ENCODE measurements around the gene PAWR.

PAWR gene

GRCh38 chr12:79624378-79624777, 66.4 kb downstream of the PAWR start:
- DNase-seq = no peak
- H3K9me3 Mint-ChIP-seq = peaks cover 0 to 2% of the 10 kb centered on the region in 2 donors
- no peak overlapping the region for H3K4me3 Mint-ChIP-seq
- no peak overlapping the region for H3K27ac Mint-ChIP-seq
- no peaks in the 10 kb centered on the region for H3K36me3 Mint-ChIP-seq (ENCODE audit: insufficient read depth)
- H3K4me1 Mint-ChIP-seq (ENCODE audit: low read depth in 2 of 2) = no peaks in the 10 kb centered on the region
- no peaks in the 10 kb centered on the region for H3K27me3 Mint-ChIP-seq
- no peak for ATAC-seq (replicated peaks)

DNA sequence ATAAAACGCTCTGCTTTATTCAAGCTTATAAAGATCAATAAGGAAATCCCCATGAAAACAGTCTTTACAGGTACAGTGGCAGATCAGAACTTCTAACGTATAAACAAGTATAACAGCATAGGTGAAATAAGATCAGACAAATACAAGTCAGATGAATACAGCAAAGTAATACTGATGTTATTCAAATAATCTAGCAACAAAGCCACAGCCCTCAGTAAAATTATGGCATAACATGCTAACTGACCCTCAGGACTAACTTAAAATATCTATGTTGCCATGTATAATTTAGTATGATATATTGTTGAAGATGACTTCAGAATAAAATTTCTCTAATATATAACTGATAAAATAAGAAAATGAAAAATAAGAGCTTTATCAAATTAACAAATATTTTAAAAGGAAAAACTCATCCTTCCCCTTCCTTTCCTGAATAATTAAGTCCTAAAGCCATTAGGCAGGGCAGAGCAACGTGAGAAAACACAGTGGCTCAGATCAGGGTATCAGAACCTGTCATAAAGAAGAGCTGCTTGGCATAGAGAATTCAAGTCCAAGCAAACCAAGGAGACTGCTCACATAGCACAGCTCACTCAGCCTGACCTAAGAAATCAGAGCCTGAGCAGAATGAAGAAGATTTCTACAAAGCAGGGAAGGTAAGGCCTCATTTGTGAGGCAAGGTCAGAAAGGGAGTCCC, 70.7 kb downstream of the PAWR start:
- ATAC-seq (replicated peaks) (no peak), DNase-seq (no peak)
- no peak overlapping the region for H3K27ac Mint-ChIP-seq
- peaks cover 0 to 7% of the 10 kb centered on the region in 2 donors for H3K27me3 Mint-ChIP-seq
- no peaks in the 10 kb centered on the region for H3K4me1 Mint-ChIP-seq (ENCODE audit: low read depth in 2 of 2)
- H3K4me3 Mint-ChIP-seq = no peak overlapping the region
- no peaks in the 10 kb centered on the region for H3K9me3 Mint-ChIP-seq
- no peaks in the 10 kb centered on the region for H3K36me3 Mint-ChIP-seq (ENCODE audit: insufficient read depth)

DNA sequence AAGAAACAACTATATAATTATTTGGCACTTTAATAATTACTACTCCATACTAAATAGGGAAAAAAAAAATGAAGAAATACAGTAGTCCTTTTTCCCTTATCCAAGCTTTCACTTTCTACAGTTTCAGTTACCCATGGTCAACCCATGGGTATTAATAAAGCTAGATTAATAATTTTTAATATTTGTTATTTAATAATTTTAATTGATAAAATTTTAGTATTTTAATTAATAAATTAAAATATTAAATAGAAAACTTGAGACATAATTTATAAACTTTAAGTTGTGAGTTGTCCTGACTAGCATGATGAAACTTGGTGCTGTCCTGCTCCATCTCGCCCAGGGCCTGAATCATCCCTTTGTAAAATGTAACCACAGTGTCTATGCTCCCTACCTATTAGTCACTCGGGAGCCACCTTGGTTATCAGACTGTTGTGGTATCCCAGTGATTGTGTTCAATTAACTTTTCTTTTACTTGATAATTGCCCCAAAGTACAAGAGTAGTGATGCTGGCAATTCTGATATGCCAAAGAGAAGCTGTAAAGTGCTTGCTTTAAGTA, 71.8 kb downstream of the PAWR start:
- no peak overlapping the region for H3K27ac Mint-ChIP-seq

GRCh38 chr12:79617696-79618095, 73.1 kb downstream of the PAWR start:
- DNase-seq (no peak), ATAC-seq (replicated peaks) (no peak)
- H3K36me3 Mint-ChIP-seq (ENCODE audit: insufficient read depth) = no peaks in the 10 kb centered on the region
- peaks cover 0 to 7% of the 10 kb centered on the region in 2 donors for H3K27me3 Mint-ChIP-seq
- H3K27ac Mint-ChIP-seq = no peak overlapping the region
- no peaks in the 10 kb centered on the region for H3K4me1 Mint-ChIP-seq (ENCODE audit: low read depth in 2 of 2)
- no peaks in the 10 kb centered on the region for H3K9me3 Mint-ChIP-seq
- no peak overlapping the region for H3K4me3 Mint-ChIP-seq

More for the DNA sequence above, 71.8 kb downstream of the PAWR start:
- Mint-ChIP-seq H3K4me3 (no peak overlapping the region), H3K27me3 (peaks cover 0 to 7% of the 10 kb centered on the region in 2 donors), H3K4me1 (ENCODE audit: low read depth in 2 of 2) (no peaks in the 10 kb centered on the region), H3K9me3 (no peaks in the 10 kb centered on the region), H3K36me3 (ENCODE audit: insufficient read depth) (no peaks in the 10 kb centered on the region)
- ATAC-seq (replicated peaks) (no peak), DNase-seq (no peak)

- no peak overlapping the region for H3K27ac Mint-ChIP-seq
- H3K4me1 Mint-ChIP-seq (ENCODE audit: low read depth in 2 of 2) = no peaks in the 10 kb centered on the region
- H3K36me3 Mint-ChIP-seq (ENCODE audit: insufficient read depth) = no peaks in the 10 kb centered on the region
- peaks cover 0 to 7% of the 10 kb centered on the region in 2 donors for H3K27me3 Mint-ChIP-seq
- no peak for DNase-seq
- no peak overlapping the region for H3K4me3 Mint-ChIP-seq
- ATAC-seq (replicated peaks) = no peak
- H3K9me3 Mint-ChIP-seq = no peaks in the 10 kb centered on the region
Measured at GRCh38 chr12:79615596-79616560, 74.9 kb downstream of the PAWR start.

GRCh38 chr12:79614730-79615129, 76.0 kb downstream of the PAWR start:
- ATAC-seq (replicated peaks) (no peak), DNase-seq (no peak)
- Mint-ChIP-seq H3K9me3 (no peaks in the 10 kb centered on the region), H3K4me1 (ENCODE audit: low read depth in 2 of 2) (no peaks in the 10 kb centered on the region), H3K27ac (no peak overlapping the region), H3K27me3 (peaks cover 0 to 7% of the 10 kb centered on the region in 2 donors), H3K4me3 (no peak overlapping the region), H3K36me3 (ENCODE audit: insufficient read depth) (no peaks in the 10 kb centered on the region)

DNA sequence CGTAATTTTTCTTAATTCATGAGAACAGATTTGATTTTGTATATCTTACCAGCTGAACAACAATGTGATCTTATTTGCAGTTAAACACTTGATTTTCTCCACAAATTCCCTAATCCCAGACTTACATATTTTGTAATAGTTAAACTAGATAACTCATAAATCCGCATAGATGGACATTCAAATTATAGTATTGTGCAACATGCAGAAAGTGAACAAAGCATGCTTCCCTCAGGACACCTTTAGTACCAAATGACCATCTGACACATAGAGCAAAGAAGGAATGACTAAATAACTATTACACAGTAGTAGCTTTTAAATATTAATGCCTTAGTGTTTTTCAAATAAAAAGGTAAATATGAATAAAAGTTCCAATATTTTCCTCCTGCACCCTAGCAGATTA, 88.9 kb downstream of the PAWR start:
- peaks cover 0 to 3% of the 10 kb centered on the region in 2 donors for H3K9me3 Mint-ChIP-seq
- H3K27me3 Mint-ChIP-seq = no peaks in the 10 kb centered on the region
- H3K4me1 Mint-ChIP-seq (ENCODE audit: low read depth in 2 of 2) = no peaks in the 10 kb centered on the region
- peaks cover 2% of the 10 kb centered on the region for H3K36me3 Mint-ChIP-seq (ENCODE audit: insufficient read depth)
- no peak overlapping the region for H3K4me3 Mint-ChIP-seq
- H3K27ac Mint-ChIP-seq = no peak overlapping the region
- DNase-seq = no peak
- ATAC-seq (replicated peaks) = no peak

GRCh38 chr12:79597910-79598309, 92.9 kb downstream of the PAWR start:
- no peak overlapping the region for H3K27ac Mint-ChIP-seq
- DNase-seq (no peak), ATAC-seq (replicated peaks) (no peak)
- H3K27me3 Mint-ChIP-seq = no peaks in the 10 kb centered on the region
- H3K36me3 Mint-ChIP-seq (ENCODE audit: insufficient read depth) = no peaks in the 10 kb centered on the region
- H3K4me3 Mint-ChIP-seq = no peak overlapping the region
- H3K9me3 Mint-ChIP-seq = no peaks in the 10 kb centered on the region
- H3K4me1 Mint-ChIP-seq (ENCODE audit: low read depth in 2 of 2) = no peaks in the 10 kb centered on the region

- Mint-ChIP-seq H3K27ac (no peak overlapping the region), H3K27me3 (no peaks in the 10 kb centered on the region), H3K36me3 (ENCODE audit: insufficient read depth) (no peaks in the 10 kb centered on the region), H3K4me3 (no peak overlapping the region), H3K4me1 (ENCODE audit: low read depth in 2 of 2) (no peaks in the 10 kb centered on the region), H3K9me3 (no peaks in the 10 kb centered on the region)
- ATAC-seq (replicated peaks) = no peak
- DNase-seq = no peak
Measured at GRCh38 chr12:79596719-79597350, 93.9 kb downstream of the PAWR start.

GRCh38 chr12:79595273-79595672, 95.5 kb downstream of the PAWR start:
- no peak for DNase-seq
- Mint-ChIP-seq H3K4me1 (ENCODE audit: low read depth in 2 of 2) (no peaks in the 10 kb centered on the region), H3K4me3 (no peak overlapping the region), H3K27me3 (no peaks in the 10 kb centered on the region), H3K27ac (no peak overlapping the region), H3K36me3 (ENCODE audit: insufficient read depth) (no peaks in the 10 kb centered on the region), H3K9me3 (no peaks in the 10 kb centered on the region)
- ATAC-seq (replicated peaks) = no peak

DNA sequence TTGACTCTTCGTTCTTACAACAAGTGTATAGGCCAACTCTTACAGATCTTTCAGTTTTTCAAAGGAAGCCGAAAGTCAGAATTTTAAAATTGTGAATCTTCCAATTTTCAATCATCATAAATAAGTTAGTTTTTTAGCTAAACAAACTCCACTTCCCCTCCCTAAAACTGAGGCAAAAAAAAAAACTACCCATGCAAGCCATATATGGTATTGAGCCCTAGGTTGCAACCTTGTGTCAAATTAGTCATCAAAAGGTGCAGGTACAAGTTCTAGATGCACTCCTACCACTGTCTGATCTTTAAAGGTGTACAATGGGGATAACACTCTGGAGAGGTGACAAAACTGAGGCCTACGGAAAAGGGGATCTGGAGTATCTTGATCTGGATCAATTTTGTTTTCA, 97.9 kb downstream of the PAWR start:
- DNase-seq (no peak), ATAC-seq (replicated peaks) (no peak)
- Mint-ChIP-seq H3K36me3 (ENCODE audit: insufficient read depth) (no peaks in the 10 kb centered on the region), H3K4me3 (no peak overlapping the region), H3K4me1 (ENCODE audit: low read depth in 2 of 2) (no peaks in the 10 kb centered on the region), H3K9me3 (no peaks in the 10 kb centered on the region), H3K27ac (no peak overlapping the region), H3K27me3 (no peaks in the 10 kb centered on the region)

DNA sequence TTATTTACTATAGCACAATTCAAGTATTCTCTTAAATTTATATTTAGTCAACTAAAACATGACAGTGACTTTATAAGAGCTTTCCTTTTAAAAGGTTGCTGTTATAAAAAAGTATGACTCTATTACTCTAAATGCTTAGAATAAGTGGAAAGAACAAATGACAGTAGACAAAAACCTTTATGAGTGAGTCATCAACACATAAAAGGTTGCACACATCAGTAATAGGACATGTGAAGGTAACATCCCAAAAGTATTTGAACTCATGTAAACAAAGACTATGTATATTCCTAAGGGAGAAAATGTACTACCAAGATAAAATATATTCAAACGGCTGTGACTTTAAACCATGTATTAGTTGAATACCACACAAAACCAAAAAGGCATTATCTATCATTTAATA, 98.8 kb downstream of the PAWR start:
- no peak for DNase-seq

GRCh38 chr12:79590751-79591150, 100.0 kb downstream of the PAWR start:
- no peak overlapping the region for H3K27ac Mint-ChIP-seq
- no peak for ATAC-seq (replicated peaks)
- no peak for DNase-seq
- no peak overlapping the region for H3K4me3 Mint-ChIP-seq
- H3K27me3 Mint-ChIP-seq = no peaks in the 10 kb centered on the region
- no peaks in the 10 kb centered on the region for H3K4me1 Mint-ChIP-seq (ENCODE audit: low read depth in 2 of 2)
- H3K9me3 Mint-ChIP-seq = no peaks in the 10 kb centered on the region
- H3K36me3 Mint-ChIP-seq (ENCODE audit: insufficient read depth) = no peaks in the 10 kb centered on the region

More for the DNA sequence above, 98.8 kb downstream of the PAWR start:
- H3K27me3 Mint-ChIP-seq = no peaks in the 10 kb centered on the region
- H3K9me3 Mint-ChIP-seq = no peaks in the 10 kb centered on the region
- H3K4me1 Mint-ChIP-seq (ENCODE audit: low read depth in 2 of 2) = no peaks in the 10 kb centered on the region
- no peak overlapping the region for H3K27ac Mint-ChIP-seq
- no peak for ATAC-seq (replicated peaks)
- H3K36me3 Mint-ChIP-seq (ENCODE audit: insufficient read depth) = no peaks in the 10 kb centered on the region
- H3K4me3 Mint-ChIP-seq = no peak overlapping the region

Measured in effector memory CD8-positive, alpha-beta T cell (primary cell).